Measurements from ENCODE around the gene B2M. TPM values are rescaled to one million over a fixed set of nuclear protein-coding genes. Genes with fewer than 3 reads are reported as not detected.

B2M gene
- total and polyA plus RNA-seq, 2 of the 8 experiments (the other 6 are each of a cell fraction or from before 2014, with no cell fraction given) = 78.9 to 907 TPM

- H2BK15ac ChIP-seq (ENCODE audit: low read length) = no peak overlapping the region
- H2BK20ac ChIP-seq (ENCODE audit: low read length) = no peak overlapping the region
- H3K9me3 ChIP-seq (ENCODE audit: insufficient read depth in 2 of 2, low read depth in 1 of 2, low read length in 1 of 2) = no peaks in the 10 kb centered on the region
- no peak overlapping the region for H2BK120ac ChIP-seq (replicated peaks; ENCODE audit: low read depth, low read length)
- no peak overlapping the region for H3K23ac ChIP-seq (ENCODE audit: insufficient read length)
- no peak overlapping the region for H3K4ac ChIP-seq (replicated peaks; ENCODE audit: insufficient read length, low read depth, low read length)
- H4K20me1 ChIP-seq (replicated peaks in 1 of 2; ENCODE audit: control insufficient read depth in 1 of 2, insufficient read depth in 2 of 2, low read length in 2 of 2) = no peaks in the 10 kb centered on the region
- no peak for DNase-seq (ENCODE audit: low read depth in 1 of 2, low spot score in 2 of 2)
- no peak overlapping the region for H4K8ac ChIP-seq (ENCODE audit: extremely low read depth, insufficient read depth, low read length)
- 83% methylated on average over 6 of the region's 6 CpGs; no CpG with 5 or more reads in 1 of the 2 experiments for WGBS, 2 experiments (ENCODE audit: extremely low coverage in 1 of 2, insufficient coverage in 1 of 2, insufficient read length in 1 of 2, insufficient replicate concordance in 2 of 2, low coverage in 1 of 2, low lambda C conversion rate in 2 of 2, missing lambda C conversion rate in 1 of 2)
- H3K36me3 ChIP-seq (ENCODE audit: control insufficient read depth in 2 of 4, insufficient read depth in 4 of 4, low read length in 3 of 4) = peaks cover 2 to 25% (median 18%) of the 10 kb centered on the region in 4 experiments; a peak in 6 of 8 replicates
- POLR2A ChIA-PET (ENCODE audit: partially characterized antibody) = interaction anchor here (1.1 kb wide), 1 partner anchor 9 kb away, joined by 3 read pairs; no protein-coding TSS in a partner anchor
- peaks cover 4% of the 10 kb centered on the region for H3K23me2 ChIP-seq (ENCODE audit: low read depth, low read length)
- H3K18ac ChIP-seq (ENCODE audit: extremely low read depth, low read length) = no peak overlapping the region
- no peak overlapping the region for H3K4me3 ChIP-seq (ENCODE audit: extremely low read depth in 1 of 4, insufficient read depth in 2 of 4, low read depth in 3 of 4, low read length in 4 of 4)
- TF ChIP-seq GABPA (IDR thresholded peaks at IDR 0.05; ENCODE audit: borderline replicate concordance, insufficient read depth, low read length) = no peak
- no peak for TF ChIP-seq MAFK (IDR thresholded peaks at IDR 0.05; ENCODE audit: low read depth, low read length)
- TF ChIP-seq CHD2 (IDR thresholded peaks at IDR 0.05; ENCODE audit: low read length) = no peak
- TF ChIP-seq USF2 (IDR thresholded peaks at IDR 0.05; ENCODE audit: low read length) = no peak
- no peak for TF ChIP-seq TAF1 (IDR thresholded peaks at IDR 0.05; ENCODE audit: low read depth, low read length)
- no peak for TF ChIP-seq KDM1A (IDR thresholded peaks at IDR 0.05; ENCODE audit: borderline replicate concordance, low read length)
- TF ChIP-seq RXRA (IDR thresholded peaks at IDR 0.05; ENCODE audit: insufficient read depth, low read depth, low read length) = no peak
- peak; percentile 8; the same call in 1 of the 2 replicates for TF ChIP-seq SP1 (IDR thresholded peaks at IDR 0.05; ENCODE audit: low read depth, low read length)
- no peak for TF ChIP-seq SP2 (IDR thresholded peaks at IDR 0.05; ENCODE audit: low read length)
- CTCF ChIA-PET (ENCODE audit: partially characterized antibody) = interaction anchor here (0.6 to 6.6 kb wide), 5 partner anchors 12 to 403 kb away, joined by 3 to 61 read pairs (median 17); partner anchors contain the start of genes SPG11 and TRIM69
- no peak overlapping the region for H2AK5ac ChIP-seq (ENCODE audit: low read depth, low read length)
- no peaks in the 10 kb centered on the region for H3K79me1 ChIP-seq (ENCODE audit: low read depth, low read length)
- H2AFZ ChIP-seq (ENCODE audit: low read length) = no peak overlapping the region
- H2BK12ac ChIP-seq (ENCODE audit: low read depth, low read length) = no peak overlapping the region
- no peak overlapping the region for H3K14ac ChIP-seq (ENCODE audit: insufficient read length)
- H3K4me2 ChIP-seq (ENCODE audit: insufficient read depth in 1 of 2, low read depth in 2 of 2, low read length in 2 of 2) = no peak overlapping the region
- H3K27me3 ChIP-seq (replicated peaks in 1 of 4; ENCODE audit: control insufficient read depth in 3 of 4, extremely low read depth in 1 of 4, insufficient read depth in 3 of 4, low read length in 3 of 4) = peaks cover 0 to 10% (median 8%) of the 10 kb centered on the region in 4 experiments; a peak in 5 of 7 replicates
- H4K5ac ChIP-seq (ENCODE audit: insufficient read length, low read depth, low read length) = no peak overlapping the region
- no peak overlapping the region for H2BK5ac ChIP-seq (ENCODE audit: low read depth, low read length)
- H4K91ac ChIP-seq (replicated peaks; ENCODE audit: insufficient read length, low read length) = no peak overlapping the region
- H3K27ac ChIP-seq (ENCODE audit: low read depth, low read length) = no peak overlapping the region
- H3K9ac ChIP-seq (replicated peaks in 1 of 4; ENCODE audit: extremely low read depth in 1 of 4, low read depth in 3 of 4, low read length in 3 of 4) = no peak overlapping the region
- H3K4me1 ChIP-seq (replicated peaks in 1 of 4; ENCODE audit: control insufficient read depth in 3 of 4, insufficient read depth in 4 of 4, low read length in 3 of 4) = peaks cover 0 to 3% (median 0%) of the 10 kb centered on the region in 4 experiments; a peak in 1 of 7 replicates
- peaks cover 0 to 9% of the 10 kb centered on the region in 2 experiments; a peak in 2 of 4 replicates for H3K79me2 ChIP-seq (ENCODE audit: control insufficient read depth in 1 of 2, insufficient read depth in 2 of 2, low read length in 2 of 2)
- no peak for FAIRE-seq
- no peak overlapping the region for H3K56ac ChIP-seq (replicated peaks; ENCODE audit: insufficient read length, low read depth, low read length)
Measured at GRCh38 chr15:44715142-44715796, 4.0 kb downstream of the B2M start.

Measured in H1 (cell line).